ENCODE data around the gene ABCA12.

Gene ABCA12

GRCh38 chr2:215060861-215061536, 77.4 kb downstream of the ABCA12 start:
- ChIA-PET POLR2A (no interaction called here), CTCF (interaction anchor here (0.6 kb wide), 1 partner anchor 161 kb away, joined by 3 read pairs; no protein-coding TSS in a partner anchor)
- no peak for TF ChIP-seq TARDBP (IDR thresholded peaks at IDR 0.05)
- TF ChIP-seq SUZ12 (IDR thresholded peaks at IDR 0.05) = no peak
- TF ChIP-seq FOXK2 (IDR thresholded peaks at IDR 0.05) = no peak
- no peak for TF ChIP-seq ZNF384 (IDR thresholded peaks at IDR 0.05)
- no peak for TF ChIP-seq L3MBTL2 (conservative IDR thresholded peaks at IDR 0.05)
- TF ChIP-seq BHLHE40 (IDR thresholded peaks at IDR 0.05; ENCODE audit: borderline replicate concordance) = no peak
- TF ChIP-seq ARNT (IDR thresholded peaks at IDR 0.05) = no peak
- no peak for TF ChIP-seq CTBP1 (IDR thresholded peaks at IDR 0.05; ENCODE audit: borderline replicate concordance)
- no peak for TF ChIP-seq LEF1 (IDR thresholded peaks at IDR 0.05; ENCODE audit: borderline replicate concordance)
- no peak for TF ChIP-seq HDGF (IDR thresholded peaks at IDR 0.05; ENCODE audit: borderline replicate concordance)
- no peak for TF ChIP-seq SP1 (IDR thresholded peaks at IDR 0.05)
- no peak for TF ChIP-seq FOXA1 (IDR thresholded peaks at IDR 0.05)
- TF ChIP-seq NFRKB (IDR thresholded peaks at IDR 0.05) = no peak
- DNase-seq (ENCODE audit: extremely low spot score) = no peak

- ChIA-PET POLR2A (no interaction called here), CTCF (no interaction called here)
- TF ChIP-seq TARDBP (IDR thresholded peaks at IDR 0.05) = no peak
- no peak for TF ChIP-seq SUZ12 (IDR thresholded peaks at IDR 0.05)
- TF ChIP-seq FOXK2 (IDR thresholded peaks at IDR 0.05) = no peak
- TF ChIP-seq ARNT (IDR thresholded peaks at IDR 0.05) = no peak
- TF ChIP-seq CTBP1 (IDR thresholded peaks at IDR 0.05; ENCODE audit: borderline replicate concordance) = no peak
- no peak for TF ChIP-seq NFRKB (IDR thresholded peaks at IDR 0.05)
- no peak for TF ChIP-seq FOXM1 (IDR thresholded peaks at IDR 0.05; ENCODE audit: borderline replicate concordance)
- TF ChIP-seq PKNOX1 (IDR thresholded peaks at IDR 0.05) = no peak
- no peak for TF ChIP-seq LEF1 (IDR thresholded peaks at IDR 0.05; ENCODE audit: borderline replicate concordance)
- no peak for TF ChIP-seq FOXA1 (IDR thresholded peaks at IDR 0.05)
- TF ChIP-seq L3MBTL2 (conservative IDR thresholded peaks at IDR 0.05) = no peak
- DNase-seq (ENCODE audit: extremely low spot score) = no peak
Observed at GRCh38 chr2:215059724-215060123, 78.7 kb downstream of the ABCA12 start.

GRCh38 chr2:215055891-215056290, 82.5 kb downstream of the ABCA12 start:
- POLR2A ChIA-PET = no interaction called here
- CTCF ChIA-PET = no interaction called here
- no peak for DNase-seq (ENCODE audit: extremely low spot score)
- TF ChIP-seq CTBP1 (IDR thresholded peaks at IDR 0.05; ENCODE audit: borderline replicate concordance) (no peak), FOXA1 (IDR thresholded peaks at IDR 0.05) (no peak), TARDBP (IDR thresholded peaks at IDR 0.05) (no peak), NFRKB (IDR thresholded peaks at IDR 0.05) (no peak)

GRCh38 chr2:215052810-215053209, 85.6 kb downstream of the ABCA12 start:
- ChIA-PET CTCF (no interaction called here), POLR2A (no interaction called here)
- TF ChIP-seq SUZ12 (IDR thresholded peaks at IDR 0.05) (no peak), BHLHE40 (IDR thresholded peaks at IDR 0.05; ENCODE audit: borderline replicate concordance) (no peak), PKNOX1 (IDR thresholded peaks at IDR 0.05) (no peak), ARNT (IDR thresholded peaks at IDR 0.05) (no peak), CTBP1 (IDR thresholded peaks at IDR 0.05; ENCODE audit: borderline replicate concordance) (no peak), L3MBTL2 (conservative IDR thresholded peaks at IDR 0.05) (no peak), FOXK2 (IDR thresholded peaks at IDR 0.05) (no peak), ELF4 (IDR thresholded peaks at IDR 0.05) (no peak), FOXM1 (IDR thresholded peaks at IDR 0.05; ENCODE audit: borderline replicate concordance) (no peak), NFRKB (IDR thresholded peaks at IDR 0.05) (no peak), TARDBP (IDR thresholded peaks at IDR 0.05) (no peak), FOXA1 (IDR thresholded peaks at IDR 0.05) (no peak), LEF1 (IDR thresholded peaks at IDR 0.05; ENCODE audit: borderline replicate concordance) (no peak), HDGF (IDR thresholded peaks at IDR 0.05; ENCODE audit: borderline replicate concordance) (no peak), SP1 (IDR thresholded peaks at IDR 0.05) (no peak)
- no peak for DNase-seq (ENCODE audit: extremely low spot score)

GRCh38 chr2:215052404-215052803, 86.0 kb downstream of the ABCA12 start:
- ChIA-PET CTCF (no interaction called here), POLR2A (no interaction called here)
- no peak for DNase-seq (ENCODE audit: extremely low spot score)
- TF ChIP-seq ELF4 (IDR thresholded peaks at IDR 0.05) (no peak), PKNOX1 (IDR thresholded peaks at IDR 0.05) (no peak), ZNF384 (IDR thresholded peaks at IDR 0.05) (no peak), LEF1 (IDR thresholded peaks at IDR 0.05; ENCODE audit: borderline replicate concordance) (no peak), ARNT (IDR thresholded peaks at IDR 0.05) (no peak), SP1 (IDR thresholded peaks at IDR 0.05) (no peak), NFRKB (IDR thresholded peaks at IDR 0.05) (no peak), L3MBTL2 (conservative IDR thresholded peaks at IDR 0.05) (no peak), FOXM1 (IDR thresholded peaks at IDR 0.05; ENCODE audit: borderline replicate concordance) (no peak)

GRCh38 chr2:215049341-215049740, 89.1 kb downstream of the ABCA12 start:
- POLR2A ChIA-PET = no interaction called here
- CTCF ChIA-PET = no interaction called here
- no peak for TF ChIP-seq PKNOX1 (IDR thresholded peaks at IDR 0.05)
- no peak for TF ChIP-seq NFRKB (IDR thresholded peaks at IDR 0.05)
- no peak for TF ChIP-seq FOXM1 (IDR thresholded peaks at IDR 0.05; ENCODE audit: borderline replicate concordance)
- no peak for DNase-seq (ENCODE audit: extremely low spot score)

All from HEK293T (cell line).